HEK293T (cell line): ENCODE data around the gene ONECUT2.

Source experiments
- CTCF ChIA-PET: fragments of 350-600 bp; formaldehyde crosslinking; extraction: SDS; loops from one replicate; lab custom pipeline; 2021; ENCODE audit warnings: antibody characterized with exemption, inconsistent platforms; lab: Yijun Ruan, JAX
- POLR2A ChIA-PET: fragments of 350-600 bp; formaldehyde crosslinking; extraction: SDS; loops from one replicate; lab custom pipeline; 2020; ENCODE audit warnings: antibody characterized with exemption, inconsistent platforms; lab: Yijun Ruan, JAX
- DNase-seq: peaks from one replicate; pipeline ENCODE4 v3.0.0; 2012; ENCODE audit warnings: mixed read lengths; ENCODE audit errors: extremely low spot score
- ARNT ChIP-seq: fragments of 450-650 bp; IDR thresholded peaks from 2 replicates; pipeline ENCODE4 v1.6.1; 2017; ENCODE audit warnings: mild to moderate bottlenecking
- BHLHE40 ChIP-seq: fragments of 450-650 bp; IDR thresholded peaks from 2 replicates; pipeline ENCODE4 v1.6.1; 2016; ENCODE audit warnings: mild to moderate bottlenecking, moderate library complexity, borderline replicate concordance
- CTBP1 ChIP-seq: fragments of 450-650 bp; IDR thresholded peaks from 2 replicates; pipeline ENCODE4 v1.6.1; 2016; ENCODE audit warnings: borderline replicate concordance
- ELF4 ChIP-seq: fragments of 450-650 bp; IDR thresholded peaks from 2 replicates; pipeline ENCODE4 v1.6.1; 2017; ENCODE audit warnings: antibody characterized with exemption
- FOXA1 ChIP-seq: fragments of 450-650 bp; IDR thresholded peaks from 2 replicates; pipeline ENCODE4 v1.6.1; 2016; ENCODE audit warnings: mild to moderate bottlenecking
- FOXK2 ChIP-seq: fragments of 450-650 bp; IDR thresholded peaks from 2 replicates; pipeline ENCODE4 v1.6.1; 2016; ENCODE audit warnings: mild to moderate bottlenecking
- FOXM1 ChIP-seq: fragments of 450-650 bp; IDR thresholded peaks from 2 replicates; pipeline ENCODE4 v1.6.1; 2017; ENCODE audit warnings: mild to moderate bottlenecking, borderline replicate concordance
- HDGF ChIP-seq: fragments of 450-650 bp; IDR thresholded peaks from 2 replicates; pipeline ENCODE4 v1.6.1; 2017; ENCODE audit warnings: antibody characterized with exemption, borderline replicate concordance
- L3MBTL2 ChIP-seq: fragments of 450-650 bp; conservative IDR thresholded peaks from 2 replicates; pipeline ENCODE4 v1.6.1; 2016; ENCODE audit warnings: mild to moderate bottlenecking
- LEF1 ChIP-seq: fragments of 450-650 bp; IDR thresholded peaks from 2 replicates; pipeline ENCODE4 v1.6.1; 2017; ENCODE audit warnings: mild to moderate bottlenecking, borderline replicate concordance
- NFRKB ChIP-seq: fragments of 450-650 bp; IDR thresholded peaks from 2 replicates; pipeline ENCODE4 v1.6.1; 2016; ENCODE audit warnings: mild to moderate bottlenecking, moderate library complexity
- SP1 ChIP-seq: fragments of 450-650 bp; IDR thresholded peaks from 2 replicates; pipeline ENCODE4 v1.6.1; 2017
- SUZ12 ChIP-seq: fragments of 450-650 bp; IDR thresholded peaks from 2 replicates; pipeline ENCODE4 v1.6.1; 2016; ENCODE audit warnings: mild to moderate bottlenecking
- TARDBP ChIP-seq: fragments of 450-650 bp; IDR thresholded peaks from 2 replicates; pipeline ENCODE4 v1.6.1; 2016
- ZNF384 ChIP-seq: fragments of 450-650 bp; IDR thresholded peaks from 2 replicates; pipeline ENCODE4 v1.6.1; 2016
- TF ChIP-seq, protein P1 (sequence below): fragments of 450-650 bp; IDR thresholded peaks from 2 replicates; pipeline ENCODE4 v1.6.1; 2016

The ONECUT2 gene

GRCh38 chr18:57404345-57404744, 30.8 kb upstream of the ONECUT2 start:
- ChIA-PET POLR2A (no interaction called here), CTCF (no interaction called here)
- DNase-seq, result no peak
- TF ChIP-seq SUZ12 (no peak), HDGF (no peak), BHLHE40 (no peak)
- TF ChIP-seq, protein P1, sequence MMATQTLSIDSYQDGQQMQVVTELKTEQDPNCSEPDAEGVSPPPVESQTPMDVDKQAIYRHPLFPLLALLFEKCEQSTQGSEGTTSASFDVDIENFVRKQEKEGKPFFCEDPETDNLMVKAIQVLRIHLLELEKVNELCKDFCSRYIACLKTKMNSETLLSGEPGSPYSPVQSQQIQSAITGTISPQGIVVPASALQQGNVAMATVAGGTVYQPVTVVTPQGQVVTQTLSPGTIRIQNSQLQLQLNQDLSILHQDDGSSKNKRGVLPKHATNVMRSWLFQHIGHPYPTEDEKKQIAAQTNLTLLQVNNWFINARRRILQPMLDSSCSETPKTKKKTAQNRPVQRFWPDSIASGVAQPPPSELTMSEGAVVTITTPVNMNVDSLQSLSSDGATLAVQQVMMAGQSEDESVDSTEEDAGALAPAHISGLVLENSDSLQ, result no peak

DNA sequence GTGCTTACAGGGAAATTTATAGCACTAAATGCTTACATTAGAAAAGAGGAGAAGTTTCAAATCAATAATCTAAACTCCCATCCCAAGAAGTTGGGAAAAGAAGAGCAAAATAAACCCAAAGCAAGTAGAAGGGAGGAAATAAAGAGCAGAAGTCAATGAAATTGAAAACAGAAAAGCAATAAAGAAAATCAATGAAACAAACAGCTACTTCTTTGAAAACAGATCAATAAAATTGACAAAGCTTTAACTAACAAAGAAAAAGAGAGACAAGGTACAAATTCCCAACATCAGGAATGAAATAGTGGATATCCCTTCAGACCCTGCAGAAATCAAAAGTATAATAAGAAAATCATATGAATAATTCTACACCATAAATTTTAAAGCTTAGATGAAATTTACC, 25.5 kb upstream of the ONECUT2 start:
- ChIA-PET POLR2A (no interaction called here), CTCF (no interaction called here)
- TF ChIP-seq SUZ12 (no peak), ARNT (no peak), NFRKB (no peak), FOXA1 (no peak), FOXK2 (no peak), L3MBTL2 (no peak), TARDBP (no peak)
- TF ChIP-seq, protein P1, result no peak
- DNase-seq, result no peak

- ChIA-PET POLR2A (no interaction called here), CTCF (no interaction called here)
- TF ChIP-seq FOXM1, result no peak
- TF ChIP-seq L3MBTL2, result no peak
- no peak for TF ChIP-seq NFRKB
- TF ChIP-seq TARDBP, result no peak
- TF ChIP-seq SP1, result no peak
- no peak for TF ChIP-seq ELF4
- no peak for TF ChIP-seq CTBP1
- no peak for TF ChIP-seq HDGF
- TF ChIP-seq ARNT, result no peak
- no peak for TF ChIP-seq FOXK2
- no peak for TF ChIP-seq ZNF384
- no peak for TF ChIP-seq LEF1
- no peak for TF ChIP-seq SUZ12
- no peak for TF ChIP-seq FOXA1
- TF ChIP-seq BHLHE40, result no peak
- TF ChIP-seq, protein P1, result no peak
- DNase-seq, result no peak
These were observed 24.4 kb upstream of the ONECUT2 start for GRCh38 chr18:57410749-57411148.

DNA sequence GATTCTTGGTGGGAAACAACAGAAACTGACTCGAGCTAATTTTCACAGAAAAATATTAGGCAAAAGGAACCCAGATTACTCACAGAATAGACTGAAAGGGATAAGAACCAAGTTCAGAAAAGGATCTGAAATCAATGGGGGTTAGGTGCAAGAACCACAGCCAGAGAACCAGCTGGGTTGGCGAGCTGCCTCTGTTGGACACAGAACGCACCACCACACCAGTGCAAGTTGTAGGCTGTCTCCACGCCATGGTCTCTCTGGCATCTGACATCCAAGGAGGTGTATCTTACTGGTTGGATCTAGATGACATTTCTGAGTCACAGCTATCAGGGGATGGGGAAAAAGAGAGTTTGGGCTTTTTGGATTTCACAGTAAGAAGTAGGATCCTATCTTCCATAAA, 18.6 kb upstream of the ONECUT2 start:
- TF ChIP-seq SP1 (no peak), NFRKB (no peak), FOXK2 (no peak), TARDBP (no peak), LEF1 (no peak), ZNF384 (no peak), SUZ12 (no peak), ELF4 (no peak), ARNT (no peak), FOXM1 (no peak), FOXA1 (no peak)
- TF ChIP-seq, protein P1, result no peak
- ChIA-PET POLR2A (no interaction called here), CTCF (no interaction called here)
- no peak for DNase-seq

- TF ChIP-seq FOXA1, result no peak
- TF ChIP-seq, protein P1, result no peak
- no peak for TF ChIP-seq NFRKB
- TF ChIP-seq LEF1, result no peak
- no peak for TF ChIP-seq TARDBP
- no peak for TF ChIP-seq L3MBTL2
- no peak for DNase-seq
- CTCF ChIA-PET, result no interaction called here
- POLR2A ChIA-PET, result no interaction called here
These were observed 12.8 kb upstream of the ONECUT2 start for GRCh38 chr18:57422313-57422872.

DNA sequence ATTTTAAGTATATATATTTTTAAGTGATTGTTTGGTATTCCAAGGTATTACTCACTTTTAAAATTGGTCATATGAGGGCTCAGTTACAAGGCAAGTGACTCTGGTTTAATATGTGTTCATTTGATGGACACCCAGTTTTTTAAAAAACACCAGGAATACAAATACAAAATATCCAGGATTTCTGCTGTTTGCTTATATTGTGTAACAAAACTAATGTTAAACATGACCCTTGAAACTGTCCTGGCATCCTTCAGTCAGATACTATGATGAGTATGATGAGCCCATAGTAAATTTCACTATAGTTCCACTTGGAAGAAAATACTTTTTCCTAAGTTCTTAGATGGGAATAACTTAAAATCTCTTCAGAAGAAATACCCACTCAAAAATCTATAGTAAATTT, 11.4 kb upstream of the ONECUT2 start:
- CTCF ChIA-PET, result no interaction called here
- TF ChIP-seq BHLHE40 (no peak), L3MBTL2 (no peak), FOXK2 (no peak), CTBP1 (no peak), ELF4 (no peak), FOXA1 (no peak), SUZ12 (no peak), HDGF (no peak), ARNT (no peak), LEF1 (no peak), NFRKB (no peak), TARDBP (no peak)
- TF ChIP-seq, protein P1, result no peak
- POLR2A ChIA-PET, result interaction anchor here (0.6 kb wide), 1 partner anchor 572 kb away, joined by 4 read pairs; no protein-coding TSS in a partner anchor
- no peak for DNase-seq
